BE2C (cell line): ENCODE measurements around the gene GOT1.

Source experiments
- DNase-seq: peaks from one replicate; pipeline ENCODE4 v3.0.0-alpha.2; 2020
- H3K27me3 ChIP-seq: fragments of 250-450 bp; sonication (Bioruptor Pico); 2 replicates; pipeline ENCODE4 v1.5.1; 2020; ENCODE audit warnings: mild to moderate bottlenecking
- H3K36me3 ChIP-seq: fragments of 250-450 bp; sonication (Bioruptor Pico); 2 replicates; pipeline ENCODE4 v1.5.1; 2020; ENCODE audit warnings: mild to moderate bottlenecking
- H3K4me1 ChIP-seq: fragments of 250-450 bp; sonication (Bioruptor Pico); 2 replicates; pipeline ENCODE4 v1.5.1; 2020
- H3K4me3 ChIP-seq: 2 replicates; pipeline ENCODE4 v1.5.1; 2011; ENCODE audit warnings: low read depth, low read length
- H3K9me3 ChIP-seq: fragments of 250-450 bp; sonication (Bioruptor Pico); 2 replicates; pipeline ENCODE4 v1.5.1; 2020
- TF ChIP-seq, protein P1 (sequence below): IDR thresholded peaks from 2 replicates; pipeline ENCODE4 v1.5.1; 2012; ENCODE audit warnings: mild to moderate bottlenecking, low read depth, low read length

The GOT1 gene

DNA sequence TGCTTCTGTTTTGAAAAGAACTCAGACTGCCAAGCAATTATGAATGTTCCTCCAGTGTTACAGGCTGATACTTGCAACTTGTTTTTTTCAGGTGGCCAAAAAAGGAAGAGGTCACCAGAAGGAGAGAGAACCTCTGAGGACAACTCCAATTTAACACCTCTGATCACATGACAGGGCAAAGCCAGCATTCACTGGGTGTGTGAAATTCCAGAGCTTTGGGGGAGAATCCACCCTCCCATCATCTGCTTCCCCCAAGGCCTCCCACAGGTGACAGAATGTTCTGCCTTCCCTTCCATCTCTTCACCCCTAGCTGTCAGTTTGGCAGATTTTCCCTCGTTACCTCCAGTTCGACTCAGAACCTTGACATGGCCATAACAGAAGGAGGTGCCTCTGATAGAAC, 39.1 kb downstream of the GOT1 start:
- Histone ChIP-seq H3K36me3 (no peaks in the 10 kb centered on the region; the same call in none of the 2 replicates), H3K9me3 (no peaks in the 10 kb centered on the region), H3K4me3 (no peak overlapping the region)

DNA sequence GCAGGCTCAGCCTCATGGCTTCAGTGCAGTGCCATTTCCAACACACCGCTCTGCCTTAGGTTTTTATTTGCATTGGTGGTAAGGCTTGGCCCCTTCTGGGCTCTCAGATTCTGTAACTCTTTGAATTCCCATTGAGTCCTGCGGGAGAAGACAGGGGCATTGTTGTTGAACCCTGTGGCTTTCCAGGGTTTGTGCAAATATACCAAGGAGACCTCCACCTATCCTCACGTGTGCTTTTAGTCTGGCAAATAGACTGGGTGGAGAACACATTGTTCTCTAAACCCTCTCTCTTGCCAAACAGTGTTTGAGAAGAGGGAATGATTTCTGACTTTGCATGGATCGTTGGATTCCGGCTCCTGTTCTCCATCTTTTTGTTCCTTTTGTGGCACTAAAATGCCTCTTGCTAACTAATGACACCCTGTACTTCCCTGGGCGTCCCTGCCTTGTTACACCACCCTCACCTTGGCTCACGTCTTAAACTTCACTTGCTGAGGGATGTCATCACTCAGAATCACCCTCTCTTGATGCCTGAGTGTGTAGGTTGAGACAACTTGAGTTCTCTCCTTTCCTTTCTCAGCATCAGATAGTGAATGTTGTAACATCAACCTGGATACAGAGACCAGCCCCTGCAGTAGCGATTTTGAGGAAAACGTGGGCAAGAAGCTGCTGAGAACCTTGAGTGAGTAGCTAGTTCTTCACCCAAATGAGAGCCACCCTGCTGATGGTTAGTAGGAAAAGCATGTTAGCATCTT, 40.5 kb downstream of the GOT1 start:
- Histone ChIP-seq H3K9me3 (no peaks in the 10 kb centered on the region), H3K4me3 (no peak overlapping the region), H3K27me3 (peaks cover 4% of the 10 kb centered on the region; the same call in 1 of the 2 replicates), H3K36me3 (no peaks in the 10 kb centered on the region), H3K4me1 (no peaks in the 10 kb centered on the region)
- DNase-seq, result no peak
- TF ChIP-seq, protein P1, sequence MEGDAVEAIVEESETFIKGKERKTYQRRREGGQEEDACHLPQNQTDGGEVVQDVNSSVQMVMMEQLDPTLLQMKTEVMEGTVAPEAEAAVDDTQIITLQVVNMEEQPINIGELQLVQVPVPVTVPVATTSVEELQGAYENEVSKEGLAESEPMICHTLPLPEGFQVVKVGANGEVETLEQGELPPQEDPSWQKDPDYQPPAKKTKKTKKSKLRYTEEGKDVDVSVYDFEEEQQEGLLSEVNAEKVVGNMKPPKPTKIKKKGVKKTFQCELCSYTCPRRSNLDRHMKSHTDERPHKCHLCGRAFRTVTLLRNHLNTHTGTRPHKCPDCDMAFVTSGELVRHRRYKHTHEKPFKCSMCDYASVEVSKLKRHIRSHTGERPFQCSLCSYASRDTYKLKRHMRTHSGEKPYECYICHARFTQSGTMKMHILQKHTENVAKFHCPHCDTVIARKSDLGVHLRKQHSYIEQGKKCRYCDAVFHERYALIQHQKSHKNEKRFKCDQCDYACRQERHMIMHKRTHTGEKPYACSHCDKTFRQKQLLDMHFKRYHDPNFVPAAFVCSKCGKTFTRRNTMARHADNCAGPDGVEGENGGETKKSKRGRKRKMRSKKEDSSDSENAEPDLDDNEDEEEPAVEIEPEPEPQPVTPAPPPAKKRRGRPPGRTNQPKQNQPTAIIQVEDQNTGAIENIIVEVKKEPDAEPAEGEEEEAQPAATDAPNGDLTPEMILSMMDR, result no peak

More for the DNA sequence above, 39.1 kb downstream of the GOT1 start:
- Histone ChIP-seq H3K27me3 (no peaks in the 10 kb centered on the region), H3K4me1 (no peaks in the 10 kb centered on the region)
- TF ChIP-seq, protein P1, result no peak
- no peak for DNase-seq

DNA sequence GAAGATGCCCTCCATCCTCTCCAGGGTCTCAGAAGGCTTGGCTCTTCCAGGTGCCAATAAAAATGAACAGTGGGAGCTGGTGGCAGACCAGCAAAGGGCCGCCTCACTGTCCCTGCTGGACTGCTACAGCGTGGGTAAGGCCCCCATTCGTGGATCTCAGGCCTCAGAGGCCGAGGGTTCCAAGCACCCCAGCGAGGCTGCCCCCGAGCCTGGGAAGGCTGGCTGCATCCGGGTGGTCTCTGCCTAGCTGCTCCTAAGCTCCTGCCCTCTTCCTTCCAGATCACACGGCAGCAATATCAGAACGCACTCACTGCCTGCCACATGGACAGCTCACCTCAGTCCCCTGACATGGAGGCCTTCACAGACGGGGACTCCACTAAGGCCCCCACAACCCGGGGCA, 42.9 kb downstream of the GOT1 start:
- no peaks in the 10 kb centered on the region for H3K4me1 ChIP-seq
- H3K36me3 ChIP-seq, result no peaks in the 10 kb centered on the region
- TF ChIP-seq, protein P1, result no peak
- H3K4me3 ChIP-seq, result no peak overlapping the region
- no peaks in the 10 kb centered on the region for H3K9me3 ChIP-seq
- no peak for DNase-seq
- peaks cover 4% of the 10 kb centered on the region; the same call in 1 of the 2 replicates for H3K27me3 ChIP-seq

DNA sequence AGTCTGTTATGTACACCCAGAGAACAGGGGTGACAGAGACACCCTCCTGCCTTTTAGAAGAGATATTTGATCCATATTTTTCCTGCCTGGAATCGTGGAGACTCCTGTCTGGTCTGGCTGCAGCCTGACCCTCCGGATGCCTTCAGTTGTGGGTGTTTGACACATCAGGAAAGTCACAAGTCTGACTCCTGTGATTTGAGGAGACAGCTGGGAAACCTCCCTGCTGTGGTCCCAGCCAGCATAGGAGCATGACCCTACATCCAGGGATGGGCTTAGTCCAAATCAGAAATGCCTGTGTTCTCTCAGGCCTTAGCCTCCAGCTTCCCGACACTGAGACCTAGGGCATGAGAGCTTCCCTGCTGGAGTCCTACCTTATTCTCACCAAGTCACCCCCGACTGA, 43.4 kb downstream of the GOT1 start:
- H3K4me1 ChIP-seq, result no peaks in the 10 kb centered on the region
- H3K27me3 ChIP-seq, result peaks cover 4% of the 10 kb centered on the region; the same call in 1 of the 2 replicates
- TF ChIP-seq, protein P1, result no peak

DNA sequence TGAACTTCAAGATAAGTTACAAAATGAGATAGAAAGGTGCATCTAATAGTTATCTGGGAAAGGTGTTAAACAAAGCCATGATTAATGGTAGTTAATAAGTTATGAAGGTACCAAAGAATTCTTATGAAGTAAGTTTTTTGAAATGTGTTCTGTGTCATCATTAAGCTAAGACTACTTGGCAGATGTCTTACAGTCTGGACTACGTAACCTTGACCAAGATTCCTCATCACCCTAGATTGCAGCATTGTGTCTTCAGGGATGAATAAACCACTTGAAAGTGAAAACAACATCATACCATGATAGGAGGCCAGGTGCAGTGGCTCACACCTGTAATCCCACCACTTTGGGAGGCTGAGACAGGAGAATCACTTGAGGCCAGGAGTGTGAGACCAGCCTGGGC, 48.2 kb downstream of the GOT1 start:
- TF ChIP-seq, protein P1, result no peak

More for the DNA sequence above, 43.4 kb downstream of the GOT1 start:
- Histone ChIP-seq H3K36me3 (no peaks in the 10 kb centered on the region), H3K4me3 (no peak overlapping the region), H3K9me3 (no peaks in the 10 kb centered on the region)
- DNase-seq, result no peak

DNA sequence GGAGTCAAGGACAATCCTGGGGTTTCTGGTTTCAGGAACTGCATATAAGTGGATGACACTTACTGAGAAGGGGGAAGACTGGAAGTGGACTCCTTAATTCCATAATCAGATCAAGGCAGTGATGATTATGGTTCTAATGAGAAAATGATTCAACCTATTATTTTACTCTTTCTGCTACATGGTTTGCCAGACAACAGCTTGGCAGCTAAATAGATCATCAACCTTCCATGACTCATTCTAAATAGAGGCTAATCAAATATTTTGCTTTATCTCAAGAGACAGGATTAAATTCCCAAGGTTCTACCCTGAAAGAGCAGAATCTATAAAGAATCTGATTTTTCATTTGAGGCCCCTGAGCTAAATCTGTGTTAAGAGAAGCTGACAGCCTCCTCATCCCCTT, 55.0 kb downstream of the GOT1 start:
- Histone ChIP-seq H3K27me3 (no peaks in the 10 kb centered on the region; the same call in 1 of the 2 replicates), H3K36me3 (no peaks in the 10 kb centered on the region), H3K9me3 (no peaks in the 10 kb centered on the region), H3K4me1 (no peaks in the 10 kb centered on the region), H3K4me3 (no peak overlapping the region)
- TF ChIP-seq, protein P1, result no peak
- DNase-seq, result no peak

More for the DNA sequence above, 48.2 kb downstream of the GOT1 start:
- H3K4me1 ChIP-seq, result no peaks in the 10 kb centered on the region
- H3K4me3 ChIP-seq, result no peak overlapping the region
- no peaks in the 10 kb centered on the region for H3K36me3 ChIP-seq
- H3K9me3 ChIP-seq, result no peaks in the 10 kb centered on the region
- peaks cover 4% of the 10 kb centered on the region; the same call in 1 of the 2 replicates for H3K27me3 ChIP-seq
- no peak for DNase-seq
